GM06990 (cell line): Measurements from ENCODE around the gene PTPRF.

Experiments
- DNase-seq: peaks from one replicate; pipeline ENCODE4 v3.0.0-alpha.2; 2011; ENCODE audit not compliant: insufficient read length; ENCODE audit errors: extremely low read depth
- H3K27me3 ChIP-seq: replicated peaks from 2 replicates; pipeline ENCODE4 v1.6.0; 2011; ENCODE audit warnings: low read length; ENCODE audit not compliant: control insufficient read depth, insufficient read depth
- H3K36me3 ChIP-seq: 2 replicates; pipeline ENCODE4 v1.5.1; 2011; ENCODE audit warnings: low read length; ENCODE audit not compliant: control insufficient read depth, insufficient read depth
- H3K4me3 ChIP-seq: replicated peaks from 2 replicates; pipeline ENCODE4 v1.5.1; 2011; ENCODE audit warnings: low read depth, mild to moderate bottlenecking, control low read depth, low read length
- TF ChIP-seq, protein P1 (sequence below): IDR thresholded peaks from 2 replicates; pipeline ENCODE4 v1.5.1; 2011; ENCODE audit warnings: low read length, control low read depth, mild to moderate bottlenecking, inconsistent platforms; ENCODE audit not compliant: insufficient read depth, poor library complexity, severe bottlenecking

Gene PTPRF

DNA sequence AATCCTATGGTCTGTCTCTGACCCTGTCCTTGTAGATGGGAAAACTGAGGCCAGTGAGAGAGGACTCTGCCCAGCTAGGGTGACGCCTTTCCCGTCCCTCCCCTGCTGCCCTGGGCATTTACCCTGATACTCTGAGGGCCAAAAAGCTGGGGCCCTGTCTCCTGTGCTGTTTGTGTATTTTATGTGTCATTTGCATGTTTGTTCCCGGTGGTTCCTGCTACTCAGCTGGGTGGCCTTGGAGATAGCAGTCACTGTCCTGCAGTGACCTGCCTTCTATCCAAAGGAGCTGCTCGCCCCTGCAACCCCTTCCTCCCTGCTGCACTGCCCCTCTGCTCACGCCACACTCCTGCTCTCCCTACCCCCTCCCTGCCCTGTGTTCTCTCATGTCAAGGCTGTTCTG lies 78.1 kb downstream of the PTPRF start:
- TF ChIP-seq, protein P1, sequence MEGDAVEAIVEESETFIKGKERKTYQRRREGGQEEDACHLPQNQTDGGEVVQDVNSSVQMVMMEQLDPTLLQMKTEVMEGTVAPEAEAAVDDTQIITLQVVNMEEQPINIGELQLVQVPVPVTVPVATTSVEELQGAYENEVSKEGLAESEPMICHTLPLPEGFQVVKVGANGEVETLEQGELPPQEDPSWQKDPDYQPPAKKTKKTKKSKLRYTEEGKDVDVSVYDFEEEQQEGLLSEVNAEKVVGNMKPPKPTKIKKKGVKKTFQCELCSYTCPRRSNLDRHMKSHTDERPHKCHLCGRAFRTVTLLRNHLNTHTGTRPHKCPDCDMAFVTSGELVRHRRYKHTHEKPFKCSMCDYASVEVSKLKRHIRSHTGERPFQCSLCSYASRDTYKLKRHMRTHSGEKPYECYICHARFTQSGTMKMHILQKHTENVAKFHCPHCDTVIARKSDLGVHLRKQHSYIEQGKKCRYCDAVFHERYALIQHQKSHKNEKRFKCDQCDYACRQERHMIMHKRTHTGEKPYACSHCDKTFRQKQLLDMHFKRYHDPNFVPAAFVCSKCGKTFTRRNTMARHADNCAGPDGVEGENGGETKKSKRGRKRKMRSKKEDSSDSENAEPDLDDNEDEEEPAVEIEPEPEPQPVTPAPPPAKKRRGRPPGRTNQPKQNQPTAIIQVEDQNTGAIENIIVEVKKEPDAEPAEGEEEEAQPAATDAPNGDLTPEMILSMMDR, result no peak
- Histone ChIP-seq H3K36me3 (no peaks in the 10 kb centered on the region), H3K4me3 (no peak overlapping the region), H3K27me3 (no peaks in the 10 kb centered on the region)
- DNase-seq, result no peak

DNA sequence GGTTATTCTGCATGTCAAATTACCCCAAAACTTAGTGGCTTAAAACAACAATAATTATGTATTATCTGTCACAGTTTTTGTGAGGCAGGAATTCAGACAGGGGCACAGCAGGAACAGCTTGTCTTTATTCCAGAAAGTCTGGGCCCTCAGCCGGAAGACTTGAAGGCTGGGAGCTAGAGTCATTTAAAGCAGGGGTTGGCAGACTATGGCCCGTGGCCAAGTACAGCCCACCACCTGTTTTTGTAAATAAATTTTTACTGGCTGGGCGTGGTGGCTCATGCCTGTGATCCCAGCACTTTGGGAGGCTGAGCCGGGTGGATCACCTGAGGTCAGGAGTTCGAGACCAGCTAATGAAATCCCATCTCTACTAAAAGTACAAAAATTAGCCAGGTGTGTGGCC lies 79.7 kb downstream of the PTPRF start:
- no peaks in the 10 kb centered on the region for H3K27me3 ChIP-seq
- TF ChIP-seq, protein P1, result no peak
- no peak overlapping the region for H3K4me3 ChIP-seq
- H3K36me3 ChIP-seq, result no peaks in the 10 kb centered on the region
- no peak for DNase-seq

DNA sequence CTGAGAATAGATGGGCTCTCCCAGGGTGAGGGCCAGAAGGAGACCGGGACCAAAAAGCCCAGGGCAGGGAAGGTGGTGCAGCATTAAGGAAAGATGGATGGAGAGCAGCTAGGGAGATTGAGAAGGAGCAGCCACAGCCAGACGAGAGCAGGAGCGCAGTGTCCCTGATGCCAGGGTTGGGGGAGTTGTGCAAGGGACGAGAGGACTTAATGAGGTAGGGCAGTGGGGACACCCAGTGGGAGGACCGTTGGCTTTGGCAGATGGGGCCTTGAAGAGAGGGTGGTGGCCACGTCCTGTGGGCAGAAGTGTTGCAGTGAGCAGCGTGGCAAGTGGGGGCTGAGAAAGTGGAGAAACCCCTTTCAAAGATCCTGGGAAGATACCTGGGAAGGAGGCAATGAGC lies 81.3 kb downstream of the PTPRF start:
- Histone ChIP-seq H3K36me3 (no peaks in the 10 kb centered on the region), H3K27me3 (no peaks in the 10 kb centered on the region), H3K4me3 (no peak overlapping the region)
- TF ChIP-seq, protein P1, result no peak
- no peak for DNase-seq

DNA sequence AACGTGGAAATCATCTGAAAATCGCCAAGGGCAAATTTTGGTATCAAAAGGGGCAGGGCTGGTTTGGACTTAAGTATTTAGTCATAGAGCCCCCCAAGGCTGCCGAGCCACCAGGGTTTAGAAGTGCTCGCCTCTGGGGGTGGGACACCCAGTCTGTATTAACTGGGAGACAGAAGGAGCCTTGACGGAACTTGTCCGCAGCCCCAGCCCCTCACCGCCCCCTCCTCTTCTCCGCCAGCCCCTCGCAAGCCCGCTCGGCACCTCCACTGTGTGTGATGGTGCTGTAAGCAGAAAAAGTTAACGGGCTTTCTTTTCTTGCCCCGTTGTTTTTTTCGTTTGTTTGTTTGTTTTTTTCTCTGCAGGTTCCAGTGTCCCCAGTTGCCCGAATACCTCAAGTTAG lies 81.7 kb downstream of the PTPRF start:
- TF ChIP-seq, protein P1, result no peak
- Histone ChIP-seq H3K27me3 (no peaks in the 10 kb centered on the region), H3K36me3 (no peaks in the 10 kb centered on the region), H3K4me3 (no peak overlapping the region)
- no peak for DNase-seq

DNA sequence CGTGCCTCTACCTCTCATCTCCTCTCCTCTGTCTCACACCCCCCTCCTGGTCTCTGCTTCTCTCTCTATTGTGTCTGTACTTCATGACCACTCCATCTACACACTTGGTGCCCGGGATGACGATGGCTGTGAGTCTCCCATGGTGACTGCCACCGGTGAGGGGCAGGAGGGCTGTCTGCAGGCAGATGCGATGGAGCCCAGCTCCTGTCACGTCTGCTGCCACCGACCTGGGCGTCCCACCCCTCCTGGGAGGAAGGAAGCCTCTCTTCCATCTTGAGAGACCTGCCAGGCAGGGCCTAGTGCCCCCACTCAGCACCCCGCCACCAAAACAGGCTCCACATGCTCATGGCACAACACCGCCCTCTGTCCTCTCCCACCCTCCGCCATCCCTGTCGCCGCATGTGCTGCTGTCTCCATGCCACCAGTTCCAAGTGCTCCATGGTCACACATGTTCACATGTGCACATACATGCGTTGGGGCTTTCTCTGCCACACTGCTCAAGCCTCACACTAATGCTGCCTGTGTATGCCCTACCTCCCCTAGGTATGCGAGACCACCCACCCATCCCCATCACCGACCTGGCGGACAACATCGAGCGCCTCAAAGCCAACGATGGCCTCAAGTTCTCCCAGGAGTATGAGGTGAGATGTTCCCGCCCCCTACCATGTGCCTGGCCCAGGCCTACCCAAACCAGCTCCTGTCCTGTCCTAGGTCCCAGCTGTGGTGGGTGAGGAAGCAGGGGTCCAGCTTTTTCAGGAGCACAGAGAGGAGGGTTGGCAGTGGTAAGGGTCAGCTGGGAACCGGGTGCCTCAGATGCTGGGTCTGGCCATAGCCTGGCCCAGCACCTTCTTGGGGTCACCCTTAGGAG lies 82.6 kb downstream of the PTPRF start:
- TF ChIP-seq, protein P1, result no peak
- Histone ChIP-seq H3K27me3 (no peaks in the 10 kb centered on the region), H3K4me3 (no peak overlapping the region), H3K36me3 (no peaks in the 10 kb centered on the region)
- no peak for DNase-seq
